Stimulated activated CD4-positive, alpha-beta T cell treated with anti-CD3 and anti-CD28 coated beads, Interleukin-4, amount 100 ng/mL, for 1 hour (primary cell): ENCODE results near the gene MTAP.
A peak's percentile ranks its signal among the peaks of the same experiment; 100 is the strongest.
"Not testable (repeated sequence)": the region's sequence is repeated elsewhere in the genome, so short reads cannot be mapped to it uniquely, and the experiment has no call there.

Experiments used
- DNase-seq: peaks from one replicate; pipeline ENCODE4 v3.0.0-alpha.2; 2020

Gene MTAP

DNA sequence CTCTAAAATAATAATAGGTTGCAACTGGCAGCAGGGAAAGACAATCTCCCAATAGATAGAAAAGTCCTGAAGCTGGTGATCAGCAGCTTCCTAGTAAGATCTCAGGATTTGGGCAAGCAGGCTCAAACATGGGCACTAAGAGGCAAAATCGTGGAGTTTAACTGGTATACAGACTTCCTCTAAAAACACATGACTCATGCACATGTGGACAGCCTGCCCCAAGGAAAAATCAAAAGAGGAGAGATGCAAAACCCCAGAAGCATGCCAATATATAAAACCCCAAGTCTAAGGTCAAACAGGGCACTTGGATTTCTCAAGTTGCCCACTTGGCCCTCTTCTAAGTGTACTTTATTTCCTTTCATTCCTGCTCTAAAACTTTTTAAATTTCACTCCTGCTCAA lies 129.0 kb downstream of the MTAP start:
- no peak for DNase-seq

DNA sequence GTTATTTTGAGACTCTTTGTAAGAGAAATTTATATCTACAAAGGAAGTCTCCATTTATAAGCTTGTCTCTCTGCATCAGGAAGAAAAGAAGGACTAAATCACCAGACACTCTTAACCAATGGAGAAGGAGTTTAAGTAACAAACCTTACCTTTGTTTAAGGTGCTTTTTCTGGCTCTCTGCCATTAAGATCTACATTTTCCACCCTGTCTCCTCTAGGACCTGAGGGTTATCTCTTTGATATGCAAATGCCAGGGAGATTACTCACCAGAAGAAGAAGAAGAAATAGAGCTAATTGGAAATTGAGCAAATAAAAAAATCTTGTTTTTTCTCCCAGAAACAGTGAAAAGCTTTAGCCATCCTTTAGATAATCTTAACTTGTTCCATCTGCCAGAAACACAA lies 130.8 kb downstream of the MTAP start:
- no peak for DNase-seq

DNA sequence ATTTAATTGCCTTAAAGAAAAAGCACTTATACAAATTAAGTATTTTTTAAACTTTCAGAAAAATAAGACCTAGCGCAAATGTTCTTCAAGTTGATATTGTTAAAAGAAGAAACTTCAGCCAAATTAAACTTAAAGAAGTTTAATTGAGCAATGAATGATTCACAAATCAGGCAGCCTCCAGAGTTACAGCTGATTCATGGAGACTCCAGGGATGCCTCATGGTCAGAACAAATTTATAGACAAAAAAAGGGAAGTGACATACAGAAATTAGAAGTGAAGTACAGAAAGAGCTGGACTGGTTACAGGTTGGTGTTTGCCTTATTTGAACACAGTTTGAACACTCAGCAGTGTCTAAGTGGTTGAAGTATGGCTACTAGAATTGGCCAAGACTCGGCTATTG lies 131.4 kb downstream of the MTAP start:
- DNase-seq, result no peak

DNA sequence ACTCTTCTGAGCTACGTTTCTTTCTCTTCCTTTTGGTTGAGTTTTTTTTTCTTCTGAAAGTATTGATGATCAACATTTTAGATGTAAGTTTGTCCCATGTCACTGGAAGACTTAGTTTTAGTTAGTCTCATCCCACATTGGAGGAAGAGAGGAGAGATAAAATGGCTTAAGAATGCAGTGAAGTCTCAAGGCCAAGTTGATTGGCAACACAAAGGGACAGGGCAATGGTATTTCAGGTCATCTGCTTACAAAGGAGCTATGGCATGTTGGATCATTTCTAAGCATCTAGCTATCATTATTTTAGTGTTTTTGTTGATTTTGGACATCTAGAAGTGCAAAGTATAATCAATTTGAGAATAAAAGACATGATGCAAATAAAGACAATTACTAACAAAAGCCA lies 133.2 kb downstream of the MTAP start:
- DNase-seq, result no peak

DNA sequence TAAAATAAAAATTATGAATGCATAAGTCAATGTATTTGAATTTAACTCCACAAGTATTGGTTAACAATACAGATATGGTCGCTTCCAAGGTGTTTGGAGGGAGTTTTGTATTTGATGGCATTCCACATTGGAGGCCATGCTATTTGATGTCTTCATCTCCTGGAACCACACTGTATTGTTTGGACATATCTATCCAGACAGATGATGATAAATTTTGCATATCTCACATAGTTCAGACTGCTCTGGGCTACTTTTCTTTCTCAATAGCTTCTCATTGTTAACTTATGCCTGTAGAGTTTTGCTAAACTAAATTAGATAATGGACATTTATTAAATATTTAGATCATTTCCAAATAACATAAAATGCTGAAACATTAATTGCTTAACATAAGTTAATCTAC lies 133.7 kb downstream of the MTAP start:
- no peak for DNase-seq

DNA sequence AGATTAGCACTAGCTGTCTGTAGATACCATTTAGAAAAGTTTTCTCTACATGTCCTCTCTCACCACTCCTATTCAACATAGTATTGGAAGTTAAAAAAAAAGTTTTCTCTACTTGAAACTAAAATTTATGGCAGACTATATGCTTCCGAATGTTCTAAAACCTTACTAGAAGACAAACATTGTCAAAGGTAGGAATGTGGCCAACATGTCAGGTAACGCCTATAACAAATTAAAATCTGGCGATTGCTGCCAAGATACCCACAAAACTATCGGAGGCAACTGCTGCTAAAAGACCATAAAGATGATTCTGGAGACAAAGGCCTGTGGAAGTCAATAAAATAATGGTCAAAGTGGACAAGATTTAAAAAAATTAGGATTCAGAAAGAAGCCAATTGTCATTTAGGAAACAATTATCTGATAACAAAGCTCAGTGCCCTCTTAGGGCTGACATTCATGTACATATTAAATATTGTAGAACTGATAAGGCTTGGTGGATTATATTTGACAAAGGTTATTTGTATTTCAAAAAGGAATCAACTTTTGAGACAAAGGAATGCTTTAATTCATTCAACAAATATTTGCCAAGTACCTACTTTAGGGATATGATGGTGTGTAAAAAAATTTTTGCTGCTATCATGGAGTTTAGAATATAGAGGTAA lies 139.0 kb downstream of the MTAP start:
- no peak for DNase-seq

DNA sequence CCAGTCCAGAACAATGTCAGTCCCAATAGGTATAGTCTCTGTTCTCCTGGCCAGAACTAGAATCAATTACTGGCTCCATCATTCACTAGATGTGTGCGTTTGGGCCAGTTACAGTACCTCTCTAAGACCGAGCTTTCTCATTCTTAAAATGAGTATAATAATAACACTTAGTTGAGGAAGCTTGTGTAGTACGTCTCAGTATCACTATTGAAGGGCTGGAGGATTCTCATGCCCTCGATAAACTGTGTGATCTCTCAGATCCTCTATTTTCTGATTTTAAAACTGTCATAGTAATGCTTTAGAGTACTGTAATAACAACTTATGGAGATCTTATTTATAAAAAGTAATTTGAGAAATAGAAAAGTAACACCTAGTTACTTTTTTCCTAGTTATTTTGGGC lies 141.0 kb downstream of the MTAP start:
- no peak for DNase-seq

DNA sequence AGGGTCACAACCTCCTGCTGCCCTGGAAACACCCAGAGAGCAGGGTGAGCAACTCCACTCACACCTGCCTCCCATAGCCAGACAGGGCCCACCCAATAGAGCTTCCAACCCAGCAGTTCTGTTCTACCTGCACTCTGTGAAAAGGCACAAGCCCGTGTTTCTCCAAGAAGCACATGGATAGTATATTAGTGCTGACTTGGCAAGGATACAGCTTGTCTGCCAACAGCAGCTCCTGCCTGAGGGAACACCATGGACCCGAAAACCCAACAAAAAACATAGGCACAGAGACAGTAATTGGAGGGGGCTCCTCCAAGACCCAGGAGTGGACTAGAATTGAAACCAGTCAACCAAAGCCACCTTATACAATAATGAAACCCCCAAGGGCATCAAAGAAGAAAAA lies 143.2 kb downstream of the MTAP start:
- no peak for DNase-seq

DNA sequence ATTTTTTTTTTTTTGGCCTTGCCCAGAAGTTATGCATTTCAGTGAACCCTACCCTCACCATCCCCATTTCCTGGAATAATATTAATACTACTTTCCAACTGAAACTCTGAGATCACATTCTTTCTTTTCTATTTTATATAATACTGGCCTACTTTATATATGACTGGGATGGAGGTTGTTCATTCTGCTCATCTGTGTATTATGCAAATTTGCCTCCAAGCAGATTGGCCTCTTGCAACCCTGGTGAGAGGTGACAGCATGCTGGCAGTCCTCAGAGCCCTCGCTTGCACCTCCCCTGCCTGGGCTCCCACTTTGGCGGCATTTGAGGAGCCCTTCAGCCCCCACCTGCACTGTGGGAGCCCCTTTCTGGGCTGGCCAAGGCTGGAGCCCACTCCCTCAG lies 156.4 kb downstream of the MTAP start:
- DNase-seq, result no peak

DNA sequence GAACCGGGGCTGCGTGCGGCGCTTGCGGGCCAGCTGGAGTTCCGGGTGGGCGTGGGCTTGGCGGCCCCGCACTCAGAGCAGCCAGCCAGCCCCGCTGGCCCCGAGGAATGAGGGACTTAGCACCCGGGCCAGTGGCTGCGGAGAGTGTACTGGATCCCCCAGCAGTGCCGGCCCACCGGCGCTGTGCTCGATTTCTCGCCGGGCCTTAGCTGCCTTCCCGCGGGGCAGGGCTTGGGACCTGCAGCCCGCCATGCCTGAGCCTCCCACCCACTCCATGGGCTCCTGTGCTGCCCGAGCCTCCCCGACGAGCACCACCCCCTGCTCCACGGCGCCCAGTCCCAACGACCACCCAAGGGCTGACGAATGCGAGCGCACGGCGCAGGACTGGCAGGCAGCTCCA lies 156.8 kb downstream of the MTAP start:
- DNase-seq, result not testable (repeated sequence)

DNA sequence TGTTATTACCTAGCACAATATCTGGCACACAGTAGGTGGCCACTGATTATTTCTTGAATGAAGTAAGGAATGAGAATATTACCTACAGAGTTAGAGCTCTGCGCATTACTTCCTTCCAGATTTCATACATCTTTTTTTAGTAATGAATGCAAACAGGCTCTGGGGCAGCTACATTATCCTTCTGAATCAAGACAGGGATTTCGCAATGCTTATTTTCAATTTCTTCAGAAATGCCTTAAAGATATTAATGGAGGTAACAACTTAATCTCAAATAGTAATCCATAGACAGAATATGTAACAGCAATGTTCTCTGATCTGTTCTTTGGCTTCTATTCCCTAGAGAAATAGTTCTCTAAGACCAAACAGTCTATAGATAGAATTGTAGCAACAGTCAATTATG lies 159.1 kb downstream of the MTAP start:
- no peak for DNase-seq

DNA sequence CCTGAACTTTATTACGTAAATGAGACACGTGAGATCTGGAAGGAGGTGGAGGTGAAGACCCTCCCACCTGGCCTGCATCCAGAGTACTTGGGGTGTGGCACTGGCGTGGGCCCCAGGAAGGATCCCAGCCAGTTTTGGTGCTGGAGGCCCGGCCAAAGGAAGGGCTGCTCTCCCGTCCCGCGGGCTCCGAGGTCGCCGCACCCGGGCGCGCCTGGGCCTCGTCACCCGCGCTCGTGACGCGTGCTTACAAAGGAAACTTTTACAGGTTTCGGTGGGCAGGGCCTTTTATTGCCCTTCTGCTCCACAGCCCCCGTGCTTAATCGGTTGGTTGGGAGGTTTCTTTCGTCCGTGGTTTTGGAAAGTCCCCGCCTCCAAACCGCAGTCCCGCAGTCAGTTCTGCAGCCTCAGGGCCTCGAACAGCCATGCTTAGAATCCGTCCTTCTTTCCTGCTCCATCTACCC lies 162.5 kb downstream of the MTAP start:
- peak; percentile 51 for DNase-seq

DNA sequence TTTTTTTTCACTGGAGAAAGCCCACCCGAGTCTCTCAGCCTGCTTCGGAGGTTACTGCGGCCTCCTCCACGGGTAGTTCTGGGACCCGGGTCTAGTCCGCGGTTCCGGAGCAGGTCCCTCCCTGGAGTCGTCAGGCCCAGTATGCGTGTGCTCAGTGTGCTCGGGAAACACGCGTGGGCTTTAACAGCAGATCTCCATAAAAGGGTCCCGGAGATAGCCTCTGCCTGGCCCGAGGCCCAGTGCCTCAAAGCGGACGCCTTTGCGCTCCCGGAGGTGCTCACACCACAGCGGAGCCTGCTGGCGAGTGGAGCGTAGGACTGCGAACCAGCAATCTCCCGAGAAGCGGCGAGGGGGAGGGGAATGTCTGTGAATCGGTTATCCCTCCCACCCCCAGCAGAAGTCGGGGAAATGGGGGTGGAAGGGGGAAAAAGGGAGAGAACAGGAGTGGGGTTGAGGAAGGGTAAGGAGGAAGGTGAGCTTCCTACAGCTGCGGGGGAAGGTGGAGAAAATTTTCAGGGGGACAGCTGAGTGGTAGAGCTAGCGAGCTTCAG lies 163.0 kb downstream of the MTAP start:
- DNase-seq, result peak; percentile 38

DNA sequence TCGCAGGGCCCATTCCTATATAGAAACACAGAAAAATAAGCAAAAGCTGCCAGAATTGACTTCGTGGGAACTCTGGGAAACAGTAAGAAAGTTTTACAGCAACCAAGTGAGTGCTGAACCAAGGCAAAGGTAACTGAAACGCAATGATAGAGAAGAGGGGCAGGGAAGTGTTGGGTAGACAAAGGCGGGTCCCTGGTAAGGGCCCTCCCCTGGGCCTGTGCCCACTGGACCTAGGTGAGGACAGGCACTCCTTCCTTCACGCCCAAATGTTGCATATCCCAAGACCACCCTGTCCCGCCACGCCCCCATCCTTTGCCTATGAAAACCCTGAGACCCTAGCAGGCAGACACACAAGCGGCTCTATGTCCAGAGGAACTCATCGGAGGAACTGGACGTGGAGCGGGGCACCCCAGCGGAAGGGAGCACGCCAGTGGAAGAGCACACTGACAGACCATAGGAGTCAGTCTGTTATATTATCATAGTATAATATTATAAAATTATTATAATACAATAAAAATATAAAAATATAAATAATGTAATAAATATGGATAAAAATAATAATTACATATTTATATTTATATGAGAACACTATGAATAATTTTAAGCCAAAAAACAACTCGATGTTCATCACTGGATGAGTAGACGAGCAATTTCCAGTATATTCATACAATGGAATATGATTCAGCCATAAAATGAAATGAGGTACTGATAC lies 163.9 kb downstream of the MTAP start:
- DNase-seq, result no peak

DNA sequence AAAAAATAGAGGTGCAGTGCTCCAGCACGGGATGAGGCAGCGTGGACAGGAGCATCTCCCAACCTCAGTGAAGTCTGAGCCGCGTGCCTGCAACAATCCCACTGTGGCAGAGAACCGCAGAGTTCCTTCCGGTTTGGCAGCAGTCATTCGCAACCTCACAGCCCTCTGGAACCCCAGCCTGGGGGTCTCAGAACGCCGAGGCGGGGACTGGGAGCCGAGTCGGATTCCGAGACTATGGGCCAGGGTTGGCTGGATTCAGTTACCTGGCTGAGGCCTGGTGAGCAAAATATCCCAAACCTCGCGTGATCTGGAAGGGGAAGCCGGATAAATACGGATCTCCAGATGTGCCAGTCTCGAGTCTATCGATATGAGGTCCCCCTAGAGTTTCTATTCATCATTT lies 164.7 kb downstream of the MTAP start:
- no peak for DNase-seq

DNA sequence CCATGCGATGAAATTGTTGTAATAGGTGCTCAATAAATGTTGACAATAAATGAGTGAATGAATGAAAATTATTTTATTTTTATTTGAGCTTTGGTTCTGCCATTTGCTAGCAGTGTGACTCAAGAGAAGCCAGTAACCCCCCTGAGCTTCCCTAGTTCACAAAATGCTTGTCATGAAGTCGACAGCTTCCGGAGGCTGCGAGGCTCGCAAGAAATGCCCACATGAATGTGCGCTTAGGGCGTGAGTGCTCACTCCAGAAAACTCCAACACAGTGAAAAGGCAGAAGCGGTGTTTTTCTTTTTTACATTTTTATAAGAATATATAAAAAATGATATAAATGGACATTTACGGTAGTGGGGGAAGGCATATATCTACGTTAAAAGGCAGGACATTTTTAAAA lies 165.3 kb downstream of the MTAP start:
- DNase-seq, result no peak

DNA sequence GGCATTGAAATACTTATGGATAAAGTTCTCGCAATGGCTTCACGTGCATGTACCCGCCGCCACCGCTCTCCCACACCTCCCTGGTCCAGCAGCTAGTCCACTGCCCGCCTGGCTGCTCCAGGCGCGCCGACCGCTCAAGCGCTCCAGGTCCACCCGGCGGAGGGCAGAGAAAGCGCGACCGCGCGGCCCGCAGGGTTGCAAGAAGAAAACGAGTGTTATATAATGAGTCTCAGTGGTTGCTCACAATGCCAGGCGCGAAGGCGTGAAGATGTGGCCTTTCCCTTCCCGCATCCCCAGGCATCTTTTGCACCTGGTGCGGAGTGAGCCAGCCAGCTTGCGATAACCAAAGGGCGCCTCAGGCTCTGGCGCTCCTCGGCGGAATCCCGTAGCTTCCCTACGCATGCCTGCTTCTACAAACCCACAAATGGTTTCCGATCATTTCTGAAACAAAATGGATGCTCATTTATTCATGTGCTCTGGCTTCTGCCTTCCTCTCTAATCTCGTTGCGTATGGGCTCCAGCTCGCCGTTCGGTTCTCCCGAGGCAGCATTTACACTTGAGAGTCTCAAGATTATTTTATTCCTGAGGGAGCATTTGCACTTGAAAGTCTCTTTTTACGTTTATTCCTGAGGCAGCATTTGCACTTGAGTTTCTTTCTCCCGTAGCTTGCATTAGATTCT lies 166.0 kb downstream of the MTAP start:
- DNase-seq, result no peak

DNA sequence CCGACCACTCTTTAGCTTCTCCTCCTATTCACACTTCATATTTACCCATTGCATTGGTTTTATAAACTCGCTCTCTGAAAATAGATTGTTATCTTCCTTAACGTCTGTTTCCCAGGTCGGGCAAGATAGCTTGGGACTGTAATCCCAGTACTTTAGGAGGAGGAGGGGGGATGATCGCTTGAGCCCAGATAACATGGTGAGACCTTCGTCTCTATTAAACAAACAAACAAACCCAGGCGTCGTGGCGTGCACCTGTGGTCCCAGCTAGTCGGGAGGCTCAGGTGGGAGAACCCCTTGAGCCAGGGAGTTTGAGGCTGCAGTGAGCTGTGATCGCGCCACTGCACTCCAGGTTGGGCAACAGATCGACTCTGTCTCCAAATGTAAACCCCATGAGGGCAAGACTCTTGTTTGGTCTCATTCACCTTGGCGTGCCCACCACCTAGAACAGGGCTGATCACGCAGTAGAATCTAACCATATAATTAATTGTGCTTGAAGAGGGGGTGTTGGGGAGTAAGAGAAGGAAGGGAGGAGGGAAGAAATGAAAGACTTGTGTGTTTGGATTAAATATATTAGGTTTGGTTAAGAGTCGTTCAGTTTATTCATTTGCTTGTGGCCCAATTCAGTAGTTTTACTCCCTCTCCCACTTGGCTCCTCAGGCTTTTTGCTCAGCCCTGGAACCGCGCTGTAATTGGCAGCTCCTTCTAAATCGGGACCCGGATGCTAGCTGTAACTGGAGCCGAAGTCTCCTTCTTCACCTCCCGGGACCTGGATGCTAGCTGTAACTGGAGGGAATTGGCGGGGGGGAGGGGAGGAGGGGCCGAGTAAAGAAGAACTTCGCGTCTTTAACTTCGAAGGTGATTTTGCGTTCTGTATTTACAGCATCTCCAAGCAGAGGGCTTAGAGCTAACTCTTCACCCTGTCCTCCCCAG lies 166.8 kb downstream of the MTAP start:
- no peak for DNase-seq

DNA sequence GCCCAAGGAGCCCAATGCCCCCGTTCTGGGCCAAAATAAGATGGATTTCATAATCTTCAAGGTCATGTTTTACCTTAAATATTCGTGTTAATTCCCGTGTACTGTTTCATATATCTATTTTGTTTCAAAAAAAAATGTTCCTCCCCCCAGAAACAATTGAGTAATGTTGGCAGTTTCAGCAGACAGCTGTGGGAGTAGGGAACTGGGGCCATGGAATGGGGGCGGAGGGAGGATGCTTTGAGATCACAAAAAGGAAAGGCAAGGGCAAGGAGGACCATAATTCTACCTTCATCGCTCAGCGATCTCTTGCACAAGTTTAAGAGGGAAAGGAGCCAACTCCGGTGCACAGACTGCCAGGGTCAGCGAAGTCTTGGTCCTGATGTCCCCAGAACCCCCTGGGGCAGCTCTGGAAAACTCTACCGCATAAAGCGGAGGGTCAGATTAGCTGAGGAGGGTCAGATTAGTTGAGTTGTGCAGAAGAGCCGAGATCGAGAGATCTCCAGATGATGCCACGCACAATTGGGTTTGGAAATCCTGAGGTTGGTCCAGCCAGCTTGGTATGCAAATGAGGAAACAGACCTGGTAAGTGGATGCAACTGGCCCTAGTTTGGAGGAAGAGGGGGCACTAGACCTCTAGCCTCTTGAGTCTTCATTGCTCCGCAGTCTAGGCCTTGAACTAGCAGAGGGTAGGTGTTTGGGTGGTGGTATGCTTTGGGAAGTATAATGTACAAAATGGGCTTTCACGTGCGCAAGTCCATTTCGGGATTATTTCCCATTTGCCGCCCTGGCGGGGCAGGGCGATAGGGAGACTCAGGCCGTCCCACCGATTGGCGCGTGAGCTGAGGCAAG lies 167.7 kb downstream of the MTAP start:
- DNase-seq, result no peak

DNA sequence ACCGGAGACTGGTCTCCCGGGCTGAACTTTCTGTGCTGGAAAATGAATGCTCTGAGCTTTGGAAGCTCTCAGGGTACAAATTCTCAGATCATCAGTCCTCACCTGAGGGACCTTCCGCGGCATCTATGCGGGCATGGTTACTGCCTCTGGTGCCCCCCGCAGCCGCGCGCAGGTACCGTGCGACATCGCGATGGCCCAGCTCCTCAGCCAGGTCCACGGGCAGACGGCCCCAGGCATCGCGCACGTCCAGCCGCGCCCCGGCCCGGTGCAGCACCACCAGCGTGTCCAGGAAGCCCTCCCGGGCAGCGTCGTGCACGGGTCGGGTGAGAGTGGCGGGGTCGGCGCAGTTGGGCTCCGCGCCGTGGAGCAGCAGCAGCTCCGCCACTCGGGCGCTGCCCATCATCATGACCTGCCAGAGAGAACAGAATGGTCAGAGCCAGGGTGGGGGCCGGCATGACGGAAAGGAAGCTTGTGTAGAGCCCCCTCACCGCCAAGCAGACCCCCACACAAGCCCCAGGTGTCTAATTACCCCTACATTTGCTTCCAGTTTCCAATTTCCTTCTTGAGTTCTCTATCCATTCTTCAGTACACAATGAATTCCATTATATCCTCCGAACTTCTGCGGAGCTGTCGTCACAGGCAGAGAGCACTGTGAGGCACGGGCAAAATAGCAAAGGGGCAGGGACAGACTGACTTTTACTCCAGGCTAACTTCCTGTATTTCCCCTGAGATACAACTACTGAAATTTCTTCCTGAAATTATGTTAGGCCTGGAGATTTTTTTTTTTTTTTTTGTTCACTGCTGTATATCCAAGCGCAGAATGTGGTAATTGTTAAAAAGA lies 168.6 kb downstream of the MTAP start:
- DNase-seq, result no peak

DNA sequence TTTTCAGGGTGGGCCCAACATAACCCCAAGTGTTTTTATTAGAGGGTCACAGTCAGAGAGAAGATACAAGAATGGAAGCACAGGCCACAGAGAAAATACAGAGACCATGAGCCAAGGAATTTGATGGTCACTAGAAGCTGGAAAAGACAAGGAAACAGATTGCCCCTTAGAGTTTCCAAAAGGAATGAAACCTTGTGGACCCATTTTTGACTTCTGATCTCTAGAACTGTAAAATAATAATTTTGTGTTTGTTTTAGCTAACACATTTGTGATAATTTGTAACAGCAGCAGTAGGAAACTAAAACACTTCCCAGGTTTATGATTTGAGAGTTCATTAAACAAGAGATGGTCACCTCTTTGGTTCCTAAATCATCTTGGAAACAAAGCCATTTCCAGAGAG lies 169.9 kb downstream of the MTAP start:
- DNase-seq, result no peak
